Thoracic aorta (tissue), 2 donors: ENCODE data around the gene IGSF9B. TPM values are rescaled to one million over a fixed set of nuclear protein-coding genes. Genes with fewer than 3 reads are reported as not detected.

Source experiments
- ATAC-seq: fragments of 150-250 bp; one replicate; pipeline ENCODE4 v1.8.0; 2017; ENCODE audit warnings: low read depth; ENCODE audit not compliant: insufficient number of reproducible peaks, low FRiP score
- DNase-seq: peaks from one replicate; pipeline ENCODE4 v3.0.0-alpha.2; 2020; ENCODE audit warnings: low spot score
- H3K27ac ChIP-seq, 2 donors: fragments of 200-600 bp; sonication (generic); 1 replicate in 1 of 2; 2 replicates in 1 of 2; pipeline ENCODE4 v1.5.1; 2016; ENCODE audit warnings: mild to moderate bottlenecking in 2 of 2, moderate library complexity in 2 of 2
- H3K27me3 ChIP-seq: fragments of 200-600 bp; sonication (generic); replicated peaks from 2 replicates; pipeline ENCODE4 v1.6.0; 2016; ENCODE audit warnings: mild to moderate bottlenecking; ENCODE audit not compliant: insufficient read depth
- H3K36me3 ChIP-seq: fragments of 200-600 bp; sonication (generic); one replicate; pipeline ENCODE4 v1.5.1; 2016
- H3K4me1 ChIP-seq, 2 donors: fragments of 200-600 bp; sonication (generic); 1 replicate in 1 of 2; 2 replicates in 1 of 2; pipeline versions ENCODE4 v1.5.1 to v1.6.0; 2016; ENCODE audit warnings: low read depth in 2 of 2, mild to moderate bottlenecking in 1 of 2; ENCODE audit not compliant: control insufficient read depth in 1 of 2
- H3K4me3 ChIP-seq: fragments of 200-600 bp; sonication (generic); 2 replicates; pipeline ENCODE4 v1.5.1; 2016; ENCODE audit warnings: mild to moderate bottlenecking
- H3K9me3 ChIP-seq: fragments of 200-600 bp; sonication (generic); 2 replicates; pipeline ENCODE4 v1.5.1; 2016
- total RNA-seq, 2 donors: library from RNA; depleted of rRNA; stranded (reverse); fragments of >200 nt; gene quantifications; one replicate each; pipeline versions ENCODE4 v1.1.0 to v1.2.3, GENCODE V29; 2016
- TF ChIP-seq, protein P1 (sequence below): fragments of 200-600 bp; sonication (generic); IDR thresholded peaks from one replicate; pipeline ENCODE4 v1.5.1; 2019; ENCODE audit warnings: antibody characterized with exemption

IGSF9B gene
- total RNA-seq, 2 donors from 2014 or later, result 67.1 to 77.2 TPM

DNA sequence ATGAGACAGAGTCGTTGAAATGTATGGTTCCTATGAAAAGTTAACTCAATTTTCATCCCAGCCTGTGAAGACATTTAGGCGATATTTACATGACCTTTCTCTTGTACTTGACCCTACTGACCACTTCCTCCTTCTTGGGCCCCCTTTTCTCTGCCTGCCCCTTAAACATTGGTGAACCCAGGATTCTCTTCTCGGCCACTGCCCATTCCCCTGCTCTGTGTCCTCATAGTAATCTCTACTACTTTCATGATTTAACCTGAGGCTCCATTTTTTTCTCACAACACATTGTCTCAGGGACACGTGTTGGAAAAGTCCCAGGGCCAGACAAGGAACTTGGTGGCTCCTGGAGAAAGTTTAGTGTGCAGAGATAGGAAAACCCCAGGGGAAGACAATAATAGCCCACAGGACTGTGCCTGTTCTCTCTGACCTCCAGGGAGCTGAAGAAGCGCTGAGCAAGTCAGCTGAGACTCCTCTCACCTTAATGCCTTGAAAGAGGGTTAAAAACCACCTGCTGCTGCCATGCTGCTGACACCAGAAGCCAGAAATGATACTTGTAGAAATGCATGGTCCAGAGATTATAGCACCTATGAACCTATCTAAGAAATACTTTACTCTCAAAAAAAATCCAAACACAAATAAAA, 69.0 kb downstream of the IGSF9B start:
- Histone ChIP-seq H3K9me3 (peaks cover 6% of the 10 kb centered on the region), H3K4me3 (no peak overlapping the region), H3K27me3 (no peaks in the 10 kb centered on the region), H3K27ac (no peak overlapping the region), H3K36me3 (no peaks in the 10 kb centered on the region), H3K4me1 (no peaks in the 10 kb centered on the region)
- ATAC-seq (no peak), DNase-seq (no peak)
- TF ChIP-seq, protein P1, sequence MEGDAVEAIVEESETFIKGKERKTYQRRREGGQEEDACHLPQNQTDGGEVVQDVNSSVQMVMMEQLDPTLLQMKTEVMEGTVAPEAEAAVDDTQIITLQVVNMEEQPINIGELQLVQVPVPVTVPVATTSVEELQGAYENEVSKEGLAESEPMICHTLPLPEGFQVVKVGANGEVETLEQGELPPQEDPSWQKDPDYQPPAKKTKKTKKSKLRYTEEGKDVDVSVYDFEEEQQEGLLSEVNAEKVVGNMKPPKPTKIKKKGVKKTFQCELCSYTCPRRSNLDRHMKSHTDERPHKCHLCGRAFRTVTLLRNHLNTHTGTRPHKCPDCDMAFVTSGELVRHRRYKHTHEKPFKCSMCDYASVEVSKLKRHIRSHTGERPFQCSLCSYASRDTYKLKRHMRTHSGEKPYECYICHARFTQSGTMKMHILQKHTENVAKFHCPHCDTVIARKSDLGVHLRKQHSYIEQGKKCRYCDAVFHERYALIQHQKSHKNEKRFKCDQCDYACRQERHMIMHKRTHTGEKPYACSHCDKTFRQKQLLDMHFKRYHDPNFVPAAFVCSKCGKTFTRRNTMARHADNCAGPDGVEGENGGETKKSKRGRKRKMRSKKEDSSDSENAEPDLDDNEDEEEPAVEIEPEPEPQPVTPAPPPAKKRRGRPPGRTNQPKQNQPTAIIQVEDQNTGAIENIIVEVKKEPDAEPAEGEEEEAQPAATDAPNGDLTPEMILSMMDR, result no peak

DNA sequence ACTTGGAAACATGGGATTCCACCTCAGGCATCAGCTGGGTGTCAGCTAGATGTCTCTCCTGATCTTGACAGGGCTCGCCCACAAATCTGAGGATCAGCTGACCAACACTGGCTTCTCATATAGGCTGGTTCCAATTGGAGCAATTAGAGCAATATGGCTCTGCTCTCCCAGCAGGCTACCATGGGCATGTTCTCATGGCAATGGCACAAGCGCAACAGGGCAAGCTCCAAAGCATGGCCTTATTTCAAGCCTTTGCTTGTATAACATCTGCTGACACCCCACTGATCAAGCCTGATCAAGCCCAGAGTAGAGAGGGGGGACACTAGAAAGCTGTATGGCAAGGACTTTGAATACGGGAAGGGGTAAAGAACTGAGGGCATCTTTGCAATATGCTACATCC, 70.7 kb downstream of the IGSF9B start:
- DNase-seq, result no peak
- no peaks in the 10 kb centered on the region for H3K36me3 ChIP-seq
- no peak overlapping the region for H3K4me3 ChIP-seq
- ATAC-seq, result no peak
- H3K27me3 ChIP-seq, result no peaks in the 10 kb centered on the region
- H3K9me3 ChIP-seq, result peaks cover 6% of the 10 kb centered on the region
- no peaks in the 10 kb centered on the region for H3K4me1 ChIP-seq
- TF ChIP-seq, protein P1, result no peak
- no peak overlapping the region for H3K27ac ChIP-seq

DNA sequence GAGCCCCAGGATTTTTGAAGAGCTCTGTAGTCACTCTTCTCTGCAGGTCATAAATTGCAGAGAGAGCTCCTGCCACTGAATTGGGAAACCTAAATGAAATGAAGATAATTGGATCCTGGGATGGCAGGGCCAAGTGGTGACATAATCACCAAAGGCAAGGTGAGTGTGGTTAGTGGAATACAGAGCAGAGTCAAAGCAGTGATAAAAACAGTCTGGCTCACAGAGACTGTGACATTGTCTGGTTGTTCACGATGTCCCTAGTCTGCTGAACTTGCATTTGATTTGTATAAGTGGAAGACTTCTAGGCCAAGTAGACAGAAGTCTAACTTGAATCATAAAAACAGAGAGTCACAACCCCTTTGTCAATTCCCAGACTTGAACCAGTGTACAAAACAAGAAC, 84.6 kb downstream of the IGSF9B start:
- DNase-seq (no peak), ATAC-seq (no peak)
- Histone ChIP-seq H3K4me1 (no peaks in the 10 kb centered on the region), H3K27me3 (no peaks in the 10 kb centered on the region), H3K36me3 (no peaks in the 10 kb centered on the region), H3K27ac (no peak overlapping the region), H3K4me3 (no peak overlapping the region), H3K9me3 (no peaks in the 10 kb centered on the region)
- TF ChIP-seq, protein P1, result no peak

DNA sequence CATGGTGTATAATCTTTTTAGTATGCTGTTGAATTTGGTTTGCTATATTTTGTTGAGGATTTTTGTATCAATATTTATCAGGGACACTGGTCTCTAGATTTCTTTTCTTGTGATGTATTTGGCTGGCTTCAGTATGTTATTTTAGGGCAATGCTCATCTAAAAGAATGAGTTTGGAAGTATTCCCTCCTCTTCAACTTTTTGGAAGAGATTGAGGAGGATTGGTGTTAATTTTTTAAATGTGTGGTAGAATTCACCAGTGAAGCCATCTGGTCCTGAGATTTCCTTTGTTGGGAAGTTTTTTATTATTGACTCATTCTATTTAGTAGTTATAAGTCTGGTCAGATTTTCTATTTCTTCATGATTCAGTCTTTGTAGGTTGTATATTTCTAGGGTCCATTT, 89.3 kb downstream of the IGSF9B start:
- H3K9me3 ChIP-seq, result no peaks in the 10 kb centered on the region
- H3K4me3 ChIP-seq, result no peak overlapping the region
- ATAC-seq (no peak), DNase-seq (no peak)
- TF ChIP-seq, protein P1, result no peak
- no peaks in the 10 kb centered on the region for H3K36me3 ChIP-seq
- H3K27ac ChIP-seq, result no peak overlapping the region
- H3K4me1 ChIP-seq, result no peaks in the 10 kb centered on the region
- no peaks in the 10 kb centered on the region for H3K27me3 ChIP-seq

DNA sequence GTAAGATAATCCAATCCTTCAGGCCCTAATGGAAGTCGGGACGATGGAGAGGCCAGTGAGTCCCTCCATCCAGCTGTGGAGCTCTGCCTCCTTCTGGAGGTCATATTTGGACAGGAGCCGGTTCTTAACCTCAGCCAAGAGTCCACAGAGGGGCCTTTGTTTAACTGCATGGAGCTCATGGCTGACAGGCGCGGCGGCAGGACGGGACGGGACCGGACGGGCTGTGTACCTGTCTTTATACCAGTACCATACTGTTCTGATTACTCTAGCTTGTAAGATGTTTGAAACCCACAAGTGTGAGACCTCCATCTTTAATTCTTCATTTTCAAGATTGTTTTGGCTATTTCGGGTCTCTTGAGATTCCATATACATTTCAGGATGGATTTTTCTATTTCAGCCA, 91.3 kb downstream of the IGSF9B start:
- Histone ChIP-seq H3K27me3 (no peaks in the 10 kb centered on the region), H3K4me3 (no peak overlapping the region), H3K9me3 (no peaks in the 10 kb centered on the region), H3K4me1 (no peaks in the 10 kb centered on the region), H3K27ac (no peak overlapping the region), H3K36me3 (no peaks in the 10 kb centered on the region)
- TF ChIP-seq, protein P1, result no peak
- DNase-seq, result no peak
- no peak for ATAC-seq
